ENCODE results near the gene ERVK3-1.
A peak's percentile ranks its signal among the peaks of the same experiment; 100 is the strongest.
"Not testable (repeated sequence)": the region's sequence is repeated elsewhere in the genome, so short reads cannot be mapped to it uniquely, and the experiment has no call there.

Gene ERVK3-1

GRCh38 chr19:58305065-58305931 is at the start of gene ERVK3-1:
Gene ERVK3-1 (plus strand): TSS chr19:58305377. CDS start chr19:58312169, 6,792 bp downstream.
- H3K4me3 Mint-ChIP-seq = peak within 1 kb of the TSS; percentile 100
- H3K27me3 Mint-ChIP-seq (ENCODE audit: low read depth, poor library complexity) = peaks cover 2% of the 10 kb centered on the region
- peaks cover 86% of the 10 kb centered on the region for H3K36me3 Mint-ChIP-seq (ENCODE audit: low read depth)
- TF ChIP-seq CTCF (IDR thresholded peaks at IDR 0.05) = no peak
- peak; percentile 89 for DNase-seq
- H3K9me3 Mint-ChIP-seq = peaks cover 5% of the 10 kb centered on the region
- H3K27ac Mint-ChIP-seq = peak within 1 kb of the TSS; percentile 99
- peaks cover 25% of the 10 kb centered on the region for H3K4me1 Mint-ChIP-seq

- Mint-ChIP-seq H3K9me3 (peaks cover 100% of the 10 kb centered on the region), H3K27me3 (ENCODE audit: low read depth, poor library complexity) (peaks cover 21% of the 10 kb centered on the region), H3K36me3 (ENCODE audit: low read depth) (peaks cover 100% of the 10 kb centered on the region)
- H3K27ac Mint-ChIP-seq, H3K4me1 Mint-ChIP-seq, DNase-seq, H3K4me3 Mint-ChIP-seq: not testable (repeated sequence)
Measured at GRCh38 chr19:58258259-58258658, 46.9 kb upstream of the ERVK3-1 start.

- Mint-ChIP-seq H3K27me3 (ENCODE audit: low read depth, poor library complexity) (peaks cover 19% of the 10 kb centered on the region), H3K4me3 (no peak overlapping the region), H3K27ac (no peak overlapping the region), H3K36me3 (ENCODE audit: low read depth) (peaks cover 100% of the 10 kb centered on the region), H3K4me1 (no peaks in the 10 kb centered on the region), H3K9me3 (peaks cover 100% of the 10 kb centered on the region)
- no peak for DNase-seq
- no peak for TF ChIP-seq CTCF (IDR thresholded peaks at IDR 0.05)
Measured at GRCh38 chr19:58261600-58261967, 43.6 kb upstream of the ERVK3-1 start.

GRCh38 chr19:58261968-58262921 is 42.9 kb upstream of the ERVK3-1 start:
- no peak overlapping the region for H3K4me3 Mint-ChIP-seq
- no peak for DNase-seq
- peaks cover 19% of the 10 kb centered on the region for H3K27me3 Mint-ChIP-seq (ENCODE audit: low read depth, poor library complexity)
- H3K36me3 Mint-ChIP-seq (ENCODE audit: low read depth) = peaks cover 100% of the 10 kb centered on the region
- no peaks in the 10 kb centered on the region for H3K4me1 Mint-ChIP-seq
- peaks cover 100% of the 10 kb centered on the region for H3K9me3 Mint-ChIP-seq
- H3K27ac Mint-ChIP-seq = no peak overlapping the region
- TF ChIP-seq CTCF (IDR thresholded peaks at IDR 0.05) = no peak

GRCh38 chr19:58262922-58263296 is 42.3 kb upstream of the ERVK3-1 start:
- Mint-ChIP-seq H3K4me1 (no peaks in the 10 kb centered on the region), H3K27ac (no peak overlapping the region), H3K36me3 (ENCODE audit: low read depth) (peaks cover 100% of the 10 kb centered on the region), H3K27me3 (ENCODE audit: low read depth, poor library complexity) (peaks cover 19% of the 10 kb centered on the region), H3K9me3 (peaks cover 100% of the 10 kb centered on the region), H3K4me3 (no peak overlapping the region)
- no peak for DNase-seq
- TF ChIP-seq CTCF (IDR thresholded peaks at IDR 0.05) = no peak

- Mint-ChIP-seq H3K36me3 (ENCODE audit: low read depth) (peaks cover 100% of the 10 kb centered on the region), H3K27me3 (ENCODE audit: low read depth, poor library complexity) (peaks cover 10% of the 10 kb centered on the region), H3K9me3 (peaks cover 99% of the 10 kb centered on the region), H3K4me1 (no peaks in the 10 kb centered on the region), H3K4me3 (no peak overlapping the region), H3K27ac (no peak overlapping the region)
- no peak for DNase-seq
- no peak for TF ChIP-seq CTCF (IDR thresholded peaks at IDR 0.05)
Measured at GRCh38 chr19:58265100-58265499, 40.1 kb upstream of the ERVK3-1 start.

Measured in nephron progenitor cell (in vitro differentiated cells).